HG03354 (cell line): ENCODE data around the gene CRB1.

ENCODE experiments used
- ATAC-seq: cut with Tn5 transposase; IDR thresholded peaks from one replicate; pipeline ENCODE4 v1.9.1; 2021; ENCODE audit warnings: mild to moderate bottlenecking; ENCODE audit not compliant: unreplicated experiment, poor library complexity, severe bottlenecking

CRB1 gene

GRCh38 chr1:197268012-197268411, at the start of gene CRB1:
TSS of gene CRB1 (plus strand) at chr1:197268252. CDS start at chr1:197268413, 161 bp downstream.
- no peak for ATAC-seq

DNA sequence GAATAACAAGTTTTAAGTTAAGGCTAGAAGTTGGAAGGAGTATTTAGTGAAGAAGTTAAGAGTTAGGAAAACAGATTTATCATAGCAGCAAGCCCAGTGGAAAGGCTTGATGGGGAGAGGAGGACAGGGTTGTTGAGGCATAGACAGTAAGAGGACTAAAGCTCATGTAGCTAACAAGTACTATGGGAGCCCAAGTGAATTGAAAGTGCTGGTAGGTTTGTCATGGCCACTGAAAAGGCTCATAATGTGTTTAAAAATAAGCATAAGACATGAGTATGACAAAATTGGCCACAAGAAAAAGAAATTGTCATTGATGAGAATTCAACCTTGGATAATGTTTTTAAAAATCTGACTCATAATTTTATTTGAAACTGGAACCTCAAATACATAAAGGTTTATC, 49.2 kb upstream of the CRB1 start:
- no peak for ATAC-seq

GRCh38 chr1:197222025-197222685, 45.9 kb upstream of the CRB1 start:
- no peak for ATAC-seq

GRCh38 chr1:197222780-197223179, 45.3 kb upstream of the CRB1 start:
- no peak for ATAC-seq

GRCh38 chr1:197224160-197224559, 43.9 kb upstream of the CRB1 start:
- no peak for ATAC-seq

GRCh38 chr1:197225611-197226010, 42.4 kb upstream of the CRB1 start:
- no peak for ATAC-seq

GRCh38 chr1:197234581-197234980, 33.5 kb upstream of the CRB1 start:
- ATAC-seq: no peak

DNA sequence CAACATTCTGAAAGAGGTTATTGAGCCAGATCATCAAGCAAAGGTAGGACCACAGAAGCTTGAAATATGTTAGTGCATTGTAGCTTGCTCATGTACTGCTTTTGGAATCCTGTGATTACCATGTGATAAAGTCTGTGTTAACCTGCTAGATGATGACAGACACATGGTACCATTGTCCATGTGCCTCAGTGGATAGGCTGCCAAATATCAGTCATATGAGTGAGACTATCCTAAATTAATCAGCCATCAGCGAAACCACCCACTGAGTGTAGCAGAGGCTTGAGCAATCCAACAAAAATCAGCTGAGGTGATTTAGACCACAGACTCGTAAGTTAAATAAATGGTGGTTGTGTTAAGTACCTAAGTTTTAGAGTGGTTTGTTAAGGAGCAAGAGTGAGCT, 32.7 kb upstream of the CRB1 start:
- ATAC-seq: no peak

- no peak for ATAC-seq
Observed at GRCh38 chr1:197247465-197247864, 20.6 kb upstream of the CRB1 start.

DNA sequence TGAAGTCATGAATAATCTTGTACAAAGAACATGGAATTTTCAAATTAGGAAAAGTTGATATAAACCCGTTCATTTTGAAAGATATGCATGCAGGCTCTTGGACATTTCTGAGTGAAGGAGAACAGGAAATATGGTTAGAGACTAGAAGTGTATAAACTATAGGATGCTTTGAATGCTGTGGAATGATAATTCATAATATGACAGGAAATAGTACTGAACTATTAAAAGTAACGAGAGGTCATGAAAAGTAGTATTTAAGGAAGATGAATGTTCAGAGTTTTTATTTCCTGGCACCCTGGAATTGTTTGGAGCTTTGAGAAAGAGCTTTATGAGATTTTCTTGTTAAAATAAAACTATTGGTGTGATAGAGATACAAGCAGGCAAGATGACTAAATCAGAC, 18.7 kb upstream of the CRB1 start:
- ATAC-seq: no peak

DNA sequence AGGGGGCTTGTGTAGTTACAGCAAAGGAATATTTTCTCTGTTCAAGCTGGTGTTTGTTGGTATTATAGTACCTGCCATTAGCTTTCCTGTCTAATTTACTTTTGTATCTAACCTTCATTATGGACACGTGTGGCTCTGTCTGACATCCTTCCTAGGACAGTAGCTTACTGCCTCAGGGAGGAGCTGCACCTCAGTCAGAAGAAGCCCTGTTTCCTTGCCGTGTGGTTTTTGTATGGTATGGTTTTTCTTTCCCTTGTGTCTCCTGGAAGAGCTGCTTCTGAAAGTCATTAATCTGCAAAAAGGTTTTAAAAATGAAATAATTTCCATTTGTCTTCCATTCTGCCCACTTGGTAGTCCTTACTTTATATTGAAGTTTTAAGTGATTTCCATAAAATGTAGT, 17.4 kb upstream of the CRB1 start:
- no peak for ATAC-seq

- no peak for ATAC-seq
Observed at GRCh38 chr1:197252973-197253372, 15.1 kb upstream of the CRB1 start.

GRCh38 chr1:197254866-197255265, 13.2 kb upstream of the CRB1 start:
- no peak for ATAC-seq

DNA sequence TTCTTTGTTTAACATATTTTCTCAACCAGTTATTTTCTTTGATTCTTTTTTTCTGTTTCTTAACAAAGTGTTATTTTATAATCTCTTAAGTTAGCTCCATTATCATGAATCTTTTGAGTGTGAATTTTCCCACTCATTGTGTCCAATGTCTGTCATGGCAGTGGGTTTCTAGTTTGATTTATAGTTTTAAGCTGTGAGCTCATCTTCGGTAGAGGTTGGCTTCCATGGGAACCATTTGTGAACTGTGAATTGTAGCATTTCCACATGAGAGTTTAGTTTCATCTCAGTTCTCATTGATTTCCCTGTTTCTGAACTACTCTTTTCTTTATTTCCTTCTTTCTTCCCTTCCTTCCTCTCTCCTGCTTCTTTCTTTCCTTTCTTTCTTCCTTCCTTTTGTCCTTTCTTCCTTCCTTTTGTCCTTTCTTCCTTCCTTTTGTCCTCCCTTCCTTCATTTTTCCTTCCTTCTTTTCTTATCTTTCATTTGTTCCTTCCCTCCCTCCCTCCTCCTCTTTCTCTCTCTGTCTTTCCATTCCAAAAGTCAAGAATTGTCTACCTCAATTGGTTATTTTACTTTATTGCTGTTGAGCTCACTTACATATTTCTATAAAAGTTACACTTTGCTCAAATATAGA, 3.0 kb upstream of the CRB1 start:
- ATAC-seq: no peak

DNA sequence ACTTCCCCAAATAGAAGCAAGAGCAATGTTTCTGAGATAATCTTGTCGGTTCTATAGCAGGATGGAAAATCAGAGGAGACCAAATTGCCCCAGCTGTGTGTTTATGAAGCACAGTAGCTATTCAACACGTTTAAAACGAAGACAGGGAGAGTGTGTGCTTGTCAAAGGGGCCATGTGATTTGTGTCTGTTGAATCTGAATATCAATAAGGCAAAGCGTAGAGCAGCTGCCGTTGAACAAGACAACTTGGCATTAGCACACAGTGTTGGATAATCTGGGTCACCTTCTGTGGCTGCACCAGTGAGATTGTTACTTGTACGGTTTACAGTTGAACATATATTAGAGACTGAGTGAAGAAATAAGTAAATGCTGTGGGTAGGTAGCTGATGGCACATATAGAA, 1.0 kb downstream of the CRB1 start:
- ATAC-seq: no peak

- no peak for ATAC-seq
Observed at GRCh38 chr1:197272791-197273190, 4.7 kb downstream of the CRB1 start.

DNA sequence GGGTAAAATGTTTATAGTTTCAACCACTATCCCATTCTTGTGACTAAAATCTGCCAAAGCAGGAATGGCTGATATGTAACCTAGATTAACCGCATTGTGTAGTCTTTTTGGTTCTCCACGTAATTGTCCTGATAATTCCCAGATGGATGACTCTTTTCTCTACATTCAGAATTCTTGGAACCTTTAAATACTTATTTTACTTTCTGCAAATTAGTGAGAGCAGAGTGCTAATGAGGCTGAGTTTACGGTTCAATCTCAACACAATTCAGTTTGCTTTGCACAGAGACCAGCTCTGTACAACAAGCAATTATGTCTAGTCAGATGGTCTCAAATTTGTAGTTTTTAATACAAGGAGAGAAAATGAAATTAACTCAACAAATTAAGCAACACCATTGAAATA, 9.1 kb downstream of the CRB1 start:
- no peak for ATAC-seq

DNA sequence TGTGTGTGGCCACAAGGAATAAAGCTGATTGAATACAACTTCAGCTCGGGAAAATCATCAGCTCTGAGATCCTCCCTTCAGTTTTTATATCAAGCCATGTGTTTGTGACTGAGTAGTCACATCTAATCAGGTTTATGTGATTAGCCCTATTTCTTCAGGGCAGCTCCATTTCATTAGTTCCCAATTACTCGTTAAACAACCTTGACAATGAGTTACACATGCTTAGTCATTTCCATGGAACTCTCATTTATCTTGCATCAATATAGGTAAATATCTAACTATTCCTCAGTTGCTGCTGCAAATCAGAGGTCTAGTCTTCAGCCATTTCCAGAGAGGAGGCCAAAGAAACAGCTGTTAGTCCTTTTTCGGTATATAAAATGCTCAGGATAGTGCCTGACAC, 16.3 kb downstream of the CRB1 start:
- no peak for ATAC-seq

DNA sequence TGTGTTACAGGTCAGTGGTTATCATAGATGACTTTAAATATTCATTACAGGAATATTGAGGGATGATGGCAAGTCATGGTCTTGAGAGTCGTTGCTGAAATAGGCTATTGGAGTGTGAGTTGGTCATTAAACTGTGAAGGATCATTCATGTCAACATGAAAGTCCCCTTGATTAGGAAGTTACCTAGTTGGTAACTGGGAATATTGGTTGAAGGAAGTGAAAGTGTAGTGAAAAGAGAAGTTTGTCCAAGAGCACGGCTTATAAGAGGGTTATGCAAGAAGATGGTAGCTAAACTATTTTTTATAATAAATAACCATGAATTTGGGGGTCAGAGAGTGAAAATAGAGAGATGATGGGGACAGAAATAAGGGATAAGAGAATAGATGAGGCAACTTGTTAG, 16.9 kb downstream of the CRB1 start:
- ATAC-seq: no peak

DNA sequence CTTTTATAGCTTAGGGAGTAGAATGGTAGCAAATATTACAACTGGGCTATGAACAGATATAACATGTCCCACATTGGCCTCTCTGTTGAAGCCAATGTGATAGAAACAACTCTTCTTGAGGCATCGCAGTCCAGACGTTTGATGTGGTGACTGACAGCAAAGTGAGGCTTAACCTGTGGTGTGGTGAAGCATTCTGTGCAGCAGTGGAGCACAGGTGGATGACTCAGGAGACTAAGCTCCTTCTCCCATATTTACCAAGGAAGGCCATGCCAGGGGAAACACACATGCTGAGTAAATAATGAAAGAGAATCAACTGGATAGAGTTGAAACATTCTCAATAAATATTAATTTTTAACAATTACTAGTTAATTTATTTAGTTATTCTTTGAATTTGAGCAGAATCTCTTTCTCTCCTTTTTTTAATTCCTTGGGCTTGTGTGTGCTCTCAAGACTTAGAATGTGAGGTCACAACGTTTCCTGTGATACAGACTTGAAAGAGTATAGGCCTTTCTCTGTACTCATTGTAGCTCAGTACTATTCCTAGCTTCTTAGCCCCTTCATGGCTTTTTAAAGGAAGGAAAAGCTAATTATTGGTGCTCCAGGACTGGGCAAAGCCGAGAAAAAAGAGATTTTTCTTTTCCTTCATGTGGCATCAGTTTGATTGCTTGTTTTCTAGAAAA, 17.6 kb downstream of the CRB1 start:
- no peak for ATAC-seq

DNA sequence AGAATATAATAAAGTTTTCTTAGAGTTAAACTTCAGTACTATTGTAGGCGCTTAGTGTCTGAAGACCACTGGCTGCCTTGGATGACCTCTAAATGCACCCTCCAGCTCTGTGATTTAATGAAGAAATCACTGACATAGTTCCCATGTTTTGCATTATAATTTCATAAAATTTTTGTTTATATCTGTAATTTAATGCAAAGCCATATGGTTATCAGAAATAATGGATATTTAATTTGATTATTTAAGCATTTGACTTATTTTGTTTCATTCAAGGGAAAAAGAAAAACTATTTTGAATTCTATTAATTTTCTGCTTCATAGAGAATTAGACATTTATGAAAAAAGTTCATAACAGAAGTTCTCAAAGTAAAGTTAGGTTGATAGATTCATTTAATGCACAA, 18.6 kb downstream of the CRB1 start:
- ATAC-seq: no peak
